Type B pancreatic cell (in vitro differentiated cells): ENCODE results near the gene POLR3G. TPM values are rescaled to one million over a fixed set of nuclear protein-coding genes. Genes with fewer than 3 reads are reported as not detected.

Experiments used
- DNase-seq: peaks from one replicate; pipeline ENCODE4 v3.0.0; 2021; ENCODE audit warnings: mixed read lengths; ENCODE audit not compliant: unreplicated experiment; ENCODE audit errors: extremely low spot score
- H3K27ac Mint-ChIP-seq: 2 replicates; pipeline ENCODE4 v1.8.0; 2021; ENCODE audit warnings: mild to moderate bottlenecking, mixed read lengths
- H3K27me3 Mint-ChIP-seq: 2 replicates; pipeline ENCODE4 v1.8.0; 2021; ENCODE audit warnings: mixed read lengths
- H3K36me3 Mint-ChIP-seq: 2 replicates; pipeline ENCODE4 v1.8.0; 2021; ENCODE audit warnings: mixed read lengths
- H3K4me1 Mint-ChIP-seq: one replicate; pipeline ENCODE4 v1.8.0; 2021; ENCODE audit warnings: mixed read lengths; ENCODE audit not compliant: unreplicated experiment
- H3K4me3 Mint-ChIP-seq: 2 replicates; pipeline ENCODE4 v1.8.0; 2021; ENCODE audit warnings: mild to moderate bottlenecking, mixed read lengths
- H3K9me3 Mint-ChIP-seq: 2 replicates; pipeline ENCODE4 v1.8.0; 2021; ENCODE audit warnings: mixed read lengths
- total RNA-seq: library from RNA; stranded (reverse); gene quantifications from 2 replicates; pipeline ENCODE4 v1.2.1, GENCODE V29; 2021; ENCODE audit warnings: low replicate concordance
- TF ChIP-seq, protein P1 (sequence below): fragments of 200-600 bp; sonication (generic); conservative IDR thresholded peaks from 2 replicates; pipeline ENCODE4 v1.5.0; 2021; ENCODE audit warnings: antibody characterized with exemption, mild to moderate bottlenecking

Gene POLR3G
- total RNA-seq, 1 donor from 2014 or later = 2.4 TPM

DNA sequence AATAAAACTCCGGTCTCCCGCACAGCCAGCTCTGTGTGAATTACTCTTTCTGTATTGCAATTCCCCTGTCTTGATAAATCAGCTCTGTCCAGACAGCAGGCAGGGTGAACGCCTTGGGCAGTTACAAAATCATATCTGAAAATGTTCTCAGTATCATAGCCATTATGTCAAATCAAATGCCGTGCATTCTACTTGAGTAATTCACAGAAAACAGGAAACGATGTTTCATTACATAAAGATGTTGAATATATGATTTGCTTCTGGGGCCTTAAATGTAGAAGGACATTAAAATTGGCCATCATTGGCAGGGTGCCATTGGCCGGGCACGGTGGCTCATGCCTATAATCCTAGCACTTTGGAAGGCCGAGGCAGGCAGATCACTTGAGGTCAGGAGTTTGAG lies 8.5 kb downstream of the POLR3G start:
- H3K4me1 Mint-ChIP-seq = no peaks in the 10 kb centered on the region
- no peak overlapping the region for H3K4me3 Mint-ChIP-seq
- no peaks in the 10 kb centered on the region for H3K9me3 Mint-ChIP-seq
- no peaks in the 10 kb centered on the region for H3K36me3 Mint-ChIP-seq
- no peak overlapping the region for H3K27ac Mint-ChIP-seq
- TF ChIP-seq, protein P1, sequence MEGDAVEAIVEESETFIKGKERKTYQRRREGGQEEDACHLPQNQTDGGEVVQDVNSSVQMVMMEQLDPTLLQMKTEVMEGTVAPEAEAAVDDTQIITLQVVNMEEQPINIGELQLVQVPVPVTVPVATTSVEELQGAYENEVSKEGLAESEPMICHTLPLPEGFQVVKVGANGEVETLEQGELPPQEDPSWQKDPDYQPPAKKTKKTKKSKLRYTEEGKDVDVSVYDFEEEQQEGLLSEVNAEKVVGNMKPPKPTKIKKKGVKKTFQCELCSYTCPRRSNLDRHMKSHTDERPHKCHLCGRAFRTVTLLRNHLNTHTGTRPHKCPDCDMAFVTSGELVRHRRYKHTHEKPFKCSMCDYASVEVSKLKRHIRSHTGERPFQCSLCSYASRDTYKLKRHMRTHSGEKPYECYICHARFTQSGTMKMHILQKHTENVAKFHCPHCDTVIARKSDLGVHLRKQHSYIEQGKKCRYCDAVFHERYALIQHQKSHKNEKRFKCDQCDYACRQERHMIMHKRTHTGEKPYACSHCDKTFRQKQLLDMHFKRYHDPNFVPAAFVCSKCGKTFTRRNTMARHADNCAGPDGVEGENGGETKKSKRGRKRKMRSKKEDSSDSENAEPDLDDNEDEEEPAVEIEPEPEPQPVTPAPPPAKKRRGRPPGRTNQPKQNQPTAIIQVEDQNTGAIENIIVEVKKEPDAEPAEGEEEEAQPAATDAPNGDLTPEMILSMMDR = no peak
- DNase-seq = no peak
- H3K27me3 Mint-ChIP-seq = no peaks in the 10 kb centered on the region

DNA sequence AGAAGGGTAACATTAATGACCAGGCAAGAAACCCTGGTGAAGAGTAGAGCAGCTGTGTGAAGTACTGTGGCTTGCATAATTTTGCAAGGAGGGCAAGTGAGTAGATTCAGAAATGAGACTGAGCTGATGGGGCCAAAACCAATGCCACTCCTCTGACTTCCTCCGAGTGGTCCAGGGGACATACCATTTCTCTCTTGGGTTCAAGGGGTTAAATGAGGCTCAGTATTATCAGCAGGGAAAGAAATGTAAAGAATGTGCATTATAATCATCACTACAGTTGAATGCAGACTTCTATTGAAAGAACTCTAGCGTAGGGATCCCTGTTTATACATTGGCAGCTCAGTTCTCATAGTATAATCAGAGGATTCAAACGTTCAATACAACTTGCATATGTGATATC lies 9.9 kb downstream of the POLR3G start:
- H3K9me3 Mint-ChIP-seq = no peaks in the 10 kb centered on the region
- no peaks in the 10 kb centered on the region for H3K27me3 Mint-ChIP-seq
- no peak overlapping the region for H3K4me3 Mint-ChIP-seq
- TF ChIP-seq, protein P1 = no peak
- H3K36me3 Mint-ChIP-seq = no peaks in the 10 kb centered on the region
- DNase-seq = no peak
- no peak overlapping the region for H3K27ac Mint-ChIP-seq
- H3K4me1 Mint-ChIP-seq = no peaks in the 10 kb centered on the region

DNA sequence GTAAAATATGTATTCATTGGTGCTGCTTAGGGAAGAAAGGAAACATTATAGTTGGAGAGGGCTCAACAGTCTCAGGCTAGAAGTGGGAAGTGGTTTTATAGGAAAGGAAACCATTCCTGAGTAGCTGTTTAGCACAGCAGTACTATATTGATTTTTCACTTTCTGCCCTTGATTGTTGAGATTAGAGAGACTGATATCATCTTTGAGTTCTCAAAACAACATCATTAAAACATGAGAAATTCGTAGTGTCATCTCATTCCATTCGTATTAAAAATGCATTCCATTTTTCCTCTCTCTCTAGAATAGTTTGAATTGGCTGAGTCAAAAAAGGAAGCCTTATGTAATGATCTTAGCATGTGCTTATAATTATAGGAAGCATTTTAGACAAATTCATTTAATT lies 14.1 kb downstream of the POLR3G start:
- Mint-ChIP-seq H3K27me3 (no peaks in the 10 kb centered on the region), H3K27ac (no peak overlapping the region), H3K9me3 (peaks cover under 1% of the 10 kb centered on the region), H3K4me1 (no peaks in the 10 kb centered on the region), H3K36me3 (no peaks in the 10 kb centered on the region), H3K4me3 (no peak overlapping the region)
- TF ChIP-seq, protein P1 = no peak
- no peak for DNase-seq

DNA sequence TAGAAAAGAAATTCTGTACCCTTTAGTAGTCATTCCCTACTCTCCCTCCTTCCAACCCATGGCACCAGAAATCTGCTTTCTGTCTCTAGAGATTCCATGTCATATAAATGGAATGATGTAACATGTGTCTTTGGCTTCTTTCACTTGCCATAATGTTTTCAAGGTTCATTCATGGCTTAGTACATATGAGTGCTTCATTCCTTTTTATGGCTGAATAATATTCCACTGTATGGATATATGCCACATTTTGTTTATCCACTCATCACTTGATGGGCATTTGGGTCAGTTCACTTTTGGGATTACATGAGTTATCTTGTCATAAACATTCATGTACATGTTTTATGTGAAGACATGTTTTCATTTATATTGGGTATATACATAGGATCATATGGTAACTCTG lies 19.4 kb downstream of the POLR3G start:
- H3K27me3 Mint-ChIP-seq = no peaks in the 10 kb centered on the region
- no peak for DNase-seq
- no peak overlapping the region for H3K27ac Mint-ChIP-seq
- peaks cover 3% of the 10 kb centered on the region for H3K36me3 Mint-ChIP-seq
- H3K4me1 Mint-ChIP-seq = no peaks in the 10 kb centered on the region
- TF ChIP-seq, protein P1 = no peak
- no peak overlapping the region for H3K4me3 Mint-ChIP-seq
- H3K9me3 Mint-ChIP-seq = peaks cover 4% of the 10 kb centered on the region

DNA sequence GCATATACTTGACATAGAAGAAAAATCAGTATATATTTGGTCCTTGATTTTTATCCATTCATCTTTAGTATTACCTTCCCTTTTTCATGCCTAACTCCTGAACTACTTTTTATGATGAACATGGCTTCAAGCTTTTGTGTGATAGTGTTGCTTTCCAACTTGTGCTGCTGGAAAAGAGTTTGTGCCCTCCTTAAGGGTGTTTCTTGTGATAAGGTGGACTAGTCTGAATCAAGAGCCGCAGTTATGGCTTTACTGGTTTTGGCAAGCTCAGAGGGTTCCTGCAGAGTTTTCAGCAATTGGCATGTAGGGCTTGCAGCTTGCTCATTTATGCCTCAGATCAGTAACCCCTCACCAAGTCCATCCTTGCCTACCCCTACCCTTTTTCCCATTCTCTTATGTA lies 20.5 kb downstream of the POLR3G start:
- H3K36me3 Mint-ChIP-seq = peaks cover 3% of the 10 kb centered on the region

More for the DNA sequence above, 20.5 kb downstream of the POLR3G start:
- DNase-seq = no peak
- no peak overlapping the region for H3K27ac Mint-ChIP-seq
- H3K4me3 Mint-ChIP-seq = no peak overlapping the region
- peaks cover 4% of the 10 kb centered on the region for H3K9me3 Mint-ChIP-seq
- TF ChIP-seq, protein P1 = no peak
- H3K27me3 Mint-ChIP-seq = no peaks in the 10 kb centered on the region
- H3K4me1 Mint-ChIP-seq = no peaks in the 10 kb centered on the region
